Endothelial cell of umbilical vein (primary cell): ENCODE measurements around the gene PARD3B. TPM values are rescaled to one million over a fixed set of nuclear protein-coding genes. Genes with fewer than 3 reads are reported as not detected.

Source experiments
- BruUV-seq: library from RNA; stranded (reverse); fragments of 400-500 nt; replicated peaks from 2 replicates; lab custom pipeline; 2021; lab: Mats Ljungman, UMichigan
- CTCF ChIA-PET: fragments of 300-600, 350-600 bp; sonication (Branson Sonifier 250); formaldehyde crosslinking; loops from one replicate; lab custom pipeline; 2021; ENCODE audit warnings: antibody characterized with exemption, inconsistent platforms; lab: Charles Lee
- POLR2A ChIA-PET: fragments of 300-600, 350-600 bp; sonication (Branson Sonifier 250); formaldehyde crosslinking; loops from one replicate; lab custom pipeline; 2021; ENCODE audit warnings: antibody characterized with exemption, inconsistent platforms; lab: Charles Lee
- DNase-seq: peaks from one replicate; pipeline ENCODE4 v3.0.0-alpha.2; 2011; ENCODE audit warnings: low read depth, low spot score
- FAIRE-seq: peaks from 2 replicates; lab custom pipeline; 2011; peaks lifted over from hg19 to GRCh38; lab: Jason Lieb, UNC
- H2AFZ ChIP-seq: 2 replicates; pipeline ENCODE4 v1.6.0; 2012; ENCODE audit warnings: low read depth, low read length, control low read depth, inconsistent platforms
- H3K27ac ChIP-seq: 2 replicates; pipeline ENCODE4 v1.5.1; 2011; ENCODE audit warnings: low read depth, mild to moderate bottlenecking, control low read depth, low read length, moderate library complexity; ENCODE audit not compliant: insufficient read depth
- H3K27me3 ChIP-seq, 2 experiments: 2 replicates each; pipeline versions ENCODE4 v1.6.0 to v1.6.1; 2011; ENCODE audit warnings: low read length in 2 of 2, mixed read lengths in 1 of 2; ENCODE audit not compliant: control insufficient read depth in 2 of 2, insufficient read depth in 2 of 2
- H3K36me3 ChIP-seq, 2 experiments: 2 replicates in 1 of 2; 3 replicates in 1 of 2; pipeline ENCODE4 v1.5.1; 2011; ENCODE audit warnings: low read length in 2 of 2, mild to moderate bottlenecking in 1 of 2, moderate library complexity in 1 of 2; ENCODE audit not compliant: control insufficient read depth in 2 of 2, insufficient read depth in 2 of 2; ENCODE audit errors: extremely low read depth in 1 of 2
- H3K4me1 ChIP-seq: 3 replicates; pipeline ENCODE4 v1.5.1; 2011; ENCODE audit warnings: mild to moderate bottlenecking, low read length; ENCODE audit not compliant: control insufficient read depth, insufficient read depth; ENCODE audit errors: extremely low read depth
- H3K4me2 ChIP-seq: 2 replicates; pipeline ENCODE4 v1.6.1; 2011; ENCODE audit warnings: low read length, control low read depth, mixed read lengths; ENCODE audit not compliant: insufficient read depth
- H3K4me3 ChIP-seq, 3 experiments: fragments of 200-600 bp in 1 of 3; sonication (generic), shearing (Covaris generic) in 1 of 3; replicated peaks in 1 of 3; 2 replicates each; pipeline ENCODE4 v1.5.1; 2011 to 2016; ENCODE audit warnings: control low read depth in 3 of 3, low read length in 3 of 3, mild to moderate bottlenecking in 2 of 3, inconsistent platforms in 1 of 3, low read depth in 1 of 3, moderate library complexity in 1 of 3; ENCODE audit not compliant: insufficient read depth in 1 of 3
- H3K79me2 ChIP-seq: 2 replicates; pipeline ENCODE4 v1.6.0; 2012; ENCODE audit warnings: low read length, inconsistent platforms; ENCODE audit not compliant: control insufficient read depth, insufficient read depth
- H3K9ac ChIP-seq: replicated peaks from 2 replicates; pipeline ENCODE3; 2011; ENCODE audit warnings: low read length, control low read depth; ENCODE audit not compliant: insufficient read depth; ENCODE audit errors: extremely low read depth
- H3K9me1 ChIP-seq: replicated peaks from 3 replicates; pipeline ENCODE4 v1.6.0; 2011; ENCODE audit warnings: mild to moderate bottlenecking, low read length; ENCODE audit not compliant: control insufficient read depth, insufficient read depth; ENCODE audit errors: extremely low read depth
- H3K9me3 ChIP-seq: replicated peaks from 2 replicates; pipeline ENCODE4 v1.5.1; 2012; ENCODE audit warnings: low read length, inconsistent platforms; ENCODE audit not compliant: control insufficient read depth, insufficient read depth
- H4K20me1 ChIP-seq: replicated peaks from 2 replicates; pipeline ENCODE3; 2011; ENCODE audit warnings: mild to moderate bottlenecking, low read length; ENCODE audit not compliant: control insufficient read depth, insufficient read depth; ENCODE audit errors: extremely low read depth
- CTCF ChIP-seq, 2 donors: IDR thresholded peaks; 1 replicate in 1 of 2; 2 replicates in 1 of 2; pipeline ENCODE4 v1.5.1; 2011; ENCODE audit warnings: low read length in 2 of 2, mild to moderate bottlenecking in 2 of 2, moderate library complexity in 2 of 2, control low read depth in 1 of 2, inconsistent platforms in 1 of 2, low read depth in 1 of 2; ENCODE audit not compliant: insufficient read depth in 1 of 2; ENCODE audit errors: extremely low read depth in 1 of 2
- EZH2 ChIP-seq: IDR thresholded peaks from 2 replicates; pipeline ENCODE4 v1.6.1; 2012; ENCODE audit warnings: borderline replicate concordance, low read depth, mild to moderate bottlenecking, moderate library complexity, low read length, inconsistent platforms; ENCODE audit not compliant: severe bottlenecking
- FOS ChIP-seq: IDR thresholded peaks from 2 replicates; pipeline ENCODE4 v1.6.1; 2011; ENCODE audit warnings: mild to moderate bottlenecking, low read length, moderate library complexity, borderline replicate concordance; ENCODE audit not compliant: insufficient read depth
- GATA2 ChIP-seq: IDR thresholded peaks from 2 replicates; pipeline ENCODE4 v1.7.0; 2011; ENCODE audit warnings: low read depth, mild to moderate bottlenecking, moderate library complexity, mixed read lengths, low read length; ENCODE audit not compliant: insufficient read length, insufficient read depth
- JUN ChIP-seq: IDR thresholded peaks from 2 replicates; pipeline ENCODE4 v1.6.1; 2011; ENCODE audit warnings: borderline replicate concordance, low read depth; ENCODE audit not compliant: insufficient read length, insufficient read depth
- MAX ChIP-seq: IDR thresholded peaks from 2 replicates; pipeline ENCODE4 v1.6.1; 2011; ENCODE audit not compliant: insufficient read depth, insufficient read length
- MYC ChIP-seq: IDR thresholded peaks from one replicate; pipeline ENCODE4 v1.6.1; 2011; ENCODE audit warnings: mild to moderate bottlenecking, low read depth, low read length
- POLR2A ChIP-seq: IDR thresholded peaks from 2 replicates; pipeline ENCODE4 v1.6.1; 2012; ENCODE audit warnings: low read depth, mild to moderate bottlenecking, control low read depth, low read length
- POLR2AphosphoS5 ChIP-seq: IDR thresholded peaks from 2 replicates; pipeline ENCODE4 v1.6.1; 2012; ENCODE audit warnings: low read depth, mild to moderate bottlenecking, control low read depth, low read length, moderate library complexity; ENCODE audit not compliant: insufficient read depth
- dilution Hi-C: fragments of 300-500 bp; cut with MboI; formaldehyde crosslinking; loops from one replicate; pipeline ENCODE4 v1.15.0; 2019; ENCODE audit warnings: low sequenced_read_pairs; ENCODE audit not compliant: extremely low pct_ligation_motif_present
- intact Hi-C: fragments of 100-400 bp; cut with micrococcal nuclease; formaldehyde crosslinking; loops from one replicate; pipeline ENCODE4 v1.10.0; 2022
- polyA plus RNA-seq, 4 experiments: library from polyadenylated mRNA; depleted of rRNA in 3 of 4; stranded (reverse) in 3 of 4; unstranded in 1 of 4; fragments of >200 nt; gene quantifications; 2 replicates each; pipeline versions ENCODE4 v1.2.1 to v1.2.3, GENCODE V29; 2011 to 2012; ENCODE audit warnings: missing spikeins in 1 of 4
- total RNA-seq: library from RNA; stranded (reverse); gene quantifications from 2 replicates; pipeline ENCODE4 v1.2.3, GENCODE V29; 2021

The PARD3B gene
- total and polyA plus RNA-seq, 2 donors (not counting 3 experiments of a cell fraction or from before 2014, with no cell fraction given) = 2.2 to 30.9 TPM

GRCh38 chr2:205017381-205017780, 472.1 kb downstream of the PARD3B start:
- H3K4me2 ChIP-seq = no peak overlapping the region
- no peaks in the 10 kb centered on the region for H3K36me3 ChIP-seq
- H3K4me1 ChIP-seq = no peaks in the 10 kb centered on the region
- dilution Hi-C loops (no loop called here), intact Hi-C loops (no loop called here)
- TF ChIP-seq POLR2AphosphoS5 (no peak), FOS (no peak), JUN (no peak), GATA2 (no peak), MYC (no peak), MAX (no peak), CTCF (IDR thresholded peaks at IDR 0.05; ENCODE audit: extremely low read depth in 1 of 2, insufficient read depth in 1 of 2, low read depth in 1 of 2, low read length in 2 of 2) (no peak), EZH2 (no peak), POLR2A (no peak)
- H3K27me3 ChIP-seq = no peaks in the 10 kb centered on the region
- no TSS peak for BruUV-seq
- H3K4me3 ChIP-seq = no peak overlapping the region
- H3K9ac ChIP-seq = no peak overlapping the region
- H3K27ac ChIP-seq = no peak overlapping the region
- H3K79me2 ChIP-seq = no peaks in the 10 kb centered on the region
- ChIA-PET POLR2A (no interaction called here), CTCF (no interaction called here)
- no peaks in the 10 kb centered on the region for H4K20me1 ChIP-seq
- H2AFZ ChIP-seq = no peak overlapping the region
- no peaks in the 10 kb centered on the region for H3K9me3 ChIP-seq
- no peak for DNase-seq
- FAIRE-seq = no peak
- H3K9me1 ChIP-seq = no peaks in the 10 kb centered on the region
